ENCODE data around the gene SEMA3G. TPM values are rescaled to one million over a fixed set of nuclear protein-coding genes. Genes with fewer than 3 reads are reported as not detected.

SEMA3G gene
- total RNA-seq, 2 donors from 2014 or later: 2.4 to 2.6 TPM

- no peaks in the 10 kb centered on the region for H3K27me3 ChIP-seq
- H3K4me3 ChIP-seq: no peak overlapping the region
- H3K9ac ChIP-seq (ENCODE audit: low read depth in 2 of 2, low read length in 2 of 2): no peak overlapping the region
- DNase-seq: no peak
- H3K27ac ChIP-seq: no peak overlapping the region
- no peaks in the 10 kb centered on the region for H3K9me3 ChIP-seq
- no peaks in the 10 kb centered on the region for H3K4me1 ChIP-seq
- no peaks in the 10 kb centered on the region for H3K36me3 ChIP-seq
- intact Hi-C loops (cut with DNase I): no loop called here
- no peak for TF ChIP-seq CTCF (IDR thresholded peaks at IDR 0.05)
These were observed 57.4 kb downstream of the SEMA3G start for GRCh38 chr3:52387481-52387880.

- intact Hi-C loops (cut with DNase I): no loop called here
- no peak for TF ChIP-seq CTCF (IDR thresholded peaks at IDR 0.05)
These were observed 59.7 kb downstream of the SEMA3G start for GRCh38 chr3:52385157-52385556.

GRCh38 chr3:52384019-52384761, 60.7 kb downstream of the SEMA3G start:
- DNase-seq: no peak
- no peaks in the 10 kb centered on the region for H3K9me3 ChIP-seq
- H3K27me3 ChIP-seq: no peaks in the 10 kb centered on the region
- H3K27ac ChIP-seq: no peak overlapping the region
- intact Hi-C loops (cut with DNase I): no loop called here
- no peak for TF ChIP-seq CTCF (IDR thresholded peaks at IDR 0.05)
- no peak overlapping the region for H3K9ac ChIP-seq (ENCODE audit: low read depth in 2 of 2, low read length in 2 of 2)
- no peak overlapping the region for H3K4me3 ChIP-seq
- H3K36me3 ChIP-seq: no peaks in the 10 kb centered on the region
- H3K4me1 ChIP-seq: no peaks in the 10 kb centered on the region

More at GRCh38 chr3:52385157-52385556, 59.7 kb downstream of the SEMA3G start:
- no peaks in the 10 kb centered on the region for H3K36me3 ChIP-seq
- H3K4me1 ChIP-seq: no peaks in the 10 kb centered on the region
- H3K27me3 ChIP-seq: no peaks in the 10 kb centered on the region
- no peak overlapping the region for H3K27ac ChIP-seq
- H3K4me3 ChIP-seq: no peak overlapping the region
- H3K9ac ChIP-seq (ENCODE audit: low read depth in 2 of 2, low read length in 2 of 2): no peak overlapping the region
- DNase-seq: no peak
- H3K9me3 ChIP-seq: no peaks in the 10 kb centered on the region

DNA sequence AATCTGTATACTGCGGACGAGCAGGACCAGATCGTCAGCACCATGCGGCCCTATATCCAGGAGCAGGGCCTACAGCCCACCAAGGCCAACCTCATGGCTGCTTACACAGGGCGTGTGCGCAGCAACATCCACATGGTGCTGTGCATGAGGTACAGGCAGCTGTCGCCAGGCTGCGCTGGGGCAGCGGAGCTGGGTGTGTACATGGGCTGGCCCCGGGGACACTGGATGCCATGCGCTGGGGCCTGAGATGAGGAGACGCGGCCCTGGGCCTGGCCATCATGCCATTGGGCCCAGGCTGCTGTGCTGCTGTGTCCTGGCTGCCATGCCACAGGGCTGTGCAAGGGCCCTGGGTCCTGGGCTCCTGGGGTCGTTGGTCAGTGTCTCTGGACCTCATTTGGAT, 61.5 kb downstream of the SEMA3G start:
- no peak for DNase-seq
- intact Hi-C loops (cut with DNase I): no loop called here
- Histone ChIP-seq H3K9ac (ENCODE audit: low read depth in 2 of 2, low read length in 2 of 2) (no peak overlapping the region), H3K27me3 (no peaks in the 10 kb centered on the region), H3K36me3 (no peaks in the 10 kb centered on the region), H3K27ac (no peak overlapping the region), H3K4me3 (no peak overlapping the region), H3K4me1 (no peaks in the 10 kb centered on the region), H3K9me3 (no peaks in the 10 kb centered on the region)
- TF ChIP-seq CTCF (IDR thresholded peaks at IDR 0.05): no peak

Other genes with a start within 250 kb of the SEMA3G start
- 100 to 1,000 TPM in 1 of 2 donors, 10 to 100 TPM in 1; 90.6 to 103 TPM for gene ALAS1, start 246.9 kb downstream of the SEMA3G start, total RNA-seq
- gene TLR9, start 219.5 kb downstream of the SEMA3G start, total RNA-seq: under 1 TPM; 0.25 to 0.27 TPM
- 10 to 100 TPM; 44.2 to 45.0 TPM for gene TWF2, start 205.9 kb downstream of the SEMA3G start, total RNA-seq
- 1 to 10 TPM; 5.4 to 8.1 TPM for gene PPM1M, start 199.3 kb downstream of the SEMA3G start, total RNA-seq
- gene WDR82, start 166.5 kb downstream of the SEMA3G start, total RNA-seq: 10 to 100 TPM; 65.7 to 67.0 TPM
- 10 to 100 TPM; 45.2 to 63.2 TPM for gene GLYCTK, start 157.3 kb downstream of the SEMA3G start, total RNA-seq
- gene DNAH1, start 128.8 kb downstream of the SEMA3G start, total RNA-seq: 1 to 10 TPM; 7.0 to 9.1 TPM
- 10 to 100 TPM; 65.6 to 95.1 TPM for gene BAP1, start 35.1 kb downstream of the SEMA3G start, total RNA-seq
- gene PHF7, start 34.4 kb downstream of the SEMA3G start, total RNA-seq: 10 to 100 TPM in 1 of 2 donors, 1 to 10 TPM in 1; 8.7 to 10.9 TPM
- 1 to 10 TPM; 1.1 to 1.5 TPM for gene TNNC1, start 8.9 kb upstream of the SEMA3G start, total RNA-seq
- gene NISCH, start 10.5 kb upstream of the SEMA3G start, total RNA-seq: 10 to 100 TPM; 43.2 to 60.5 TPM
- 10 to 100 TPM; 41.1 to 46.5 TPM for gene STAB1, start 50.2 kb upstream of the SEMA3G start, total RNA-seq
- gene NT5DC2, start 88.8 kb upstream of the SEMA3G start, total RNA-seq: 10 to 100 TPM; 12.5 to 49.1 TPM
- gene UQCC5, start 91.5 kb upstream of the SEMA3G start, total RNA-seq: 10 to 100 TPM in 1 of 2 donors, 1 to 10 TPM in 1; 9.0 to 11.3 TPM
- 10 to 100 TPM; 53.6 to 65.7 TPM for gene PBRM1, start 240.8 kb upstream of the SEMA3G start, total RNA-seq
- gene GNL3, start 240.9 kb upstream of the SEMA3G start, total RNA-seq: 10 to 100 TPM; 49.9 to 75.5 TPM